H1 (cell line): ENCODE data around the gene NEK11. TPM values are rescaled to one million over a fixed set of nuclear protein-coding genes. Genes with fewer than 3 reads are reported as not detected.

Experiments used
- CTCF ChIA-PET: fragments of 300-600 bp; sonication (Branson Sonifier 250); formaldehyde crosslinking; loops from one replicate; lab custom pipeline; 2021; ENCODE audit not compliant: partially characterized antibody; lab: Charles Lee
- POLR2A ChIA-PET: fragments of 300-600 bp; sonication (Branson Sonifier 250); formaldehyde crosslinking; loops from one replicate; lab custom pipeline; 2021; ENCODE audit warnings: inconsistent platforms; ENCODE audit not compliant: partially characterized antibody; lab: Charles Lee
- DNase-seq, 2 experiments: peaks; one replicate each; pipeline versions ENCODE4 v3.0.0 to v3.0.0-alpha.2; 2010 to 2022; ENCODE audit warnings: low spot score in 2 of 2, low read depth in 1 of 2, mixed read lengths in 1 of 2
- FAIRE-seq: peaks from 2 replicates; lab custom pipeline; 2011; peaks lifted over from hg19 to GRCh38; lab: Jason Lieb, UNC
- H2AFZ ChIP-seq: 2 replicates; pipeline ENCODE4 v1.8.1; 2012; ENCODE audit warnings: low read length, inconsistent platforms
- H2AK5ac ChIP-seq: 2 replicates; pipeline ENCODE4 v1.6.1; 2013; ENCODE audit warnings: low read depth, low read length
- H2BK120ac ChIP-seq: replicated peaks from 2 replicates; pipeline ENCODE3; 2013; ENCODE audit warnings: low read depth, low read length, inconsistent platforms
- H2BK12ac ChIP-seq: 2 replicates; pipeline ENCODE4 v1.6.1; 2013; ENCODE audit warnings: low read depth, low read length
- H2BK15ac ChIP-seq: 2 replicates; pipeline ENCODE4 v1.6.1; 2013; ENCODE audit warnings: low read length
- H2BK20ac ChIP-seq: 2 replicates; pipeline ENCODE4 v1.6.1; 2013; ENCODE audit warnings: low read length
- H2BK5ac ChIP-seq: 2 replicates; pipeline ENCODE4 v1.6.1; 2013; ENCODE audit warnings: low read depth, low read length
- H3K14ac ChIP-seq: 2 replicates; pipeline ENCODE4 v1.6.1; 2013; ENCODE audit warnings: inconsistent platforms; ENCODE audit not compliant: insufficient read length
- H3K18ac ChIP-seq: 2 replicates; pipeline ENCODE4 v1.6.1; 2013; ENCODE audit warnings: low read length; ENCODE audit errors: extremely low read depth
- H3K23ac ChIP-seq: 2 replicates; pipeline ENCODE4 v1.6.1; 2013; ENCODE audit warnings: inconsistent platforms; ENCODE audit not compliant: insufficient read length
- H3K23me2 ChIP-seq: 2 replicates; pipeline ENCODE4 v1.6.1; 2013; ENCODE audit warnings: low read depth, low read length
- H3K27ac ChIP-seq: 2 replicates; pipeline ENCODE4 v1.6.1; 2011; ENCODE audit warnings: low read depth, low read length, inconsistent platforms
- H3K27me3 ChIP-seq, 4 experiments: replicated peaks in 1 of 4; 1 replicate in 1 of 4; 2 replicates in 3 of 4; pipeline versions ENCODE4 v1.6.1 to v1.8.1; 2011 to 2013; ENCODE audit warnings: low read length in 3 of 4, mild to moderate bottlenecking in 3 of 4, inconsistent platforms in 2 of 4, mixed read lengths in 2 of 4, moderate library complexity in 1 of 4; ENCODE audit not compliant: control insufficient read depth in 3 of 4, insufficient read depth in 3 of 4; ENCODE audit errors: extremely low read depth in 1 of 4
- H3K36me3 ChIP-seq, 4 experiments: 2 replicates each; pipeline versions ENCODE4 v1.6.1 to v1.8.1; 2011 to 2013; ENCODE audit warnings: mild to moderate bottlenecking in 4 of 4, low read length in 3 of 4, moderate library complexity in 2 of 4, control low read depth in 1 of 4, inconsistent platforms in 1 of 4; ENCODE audit not compliant: insufficient read depth in 4 of 4, control insufficient read depth in 2 of 4
- H3K4ac ChIP-seq: replicated peaks from 2 replicates; pipeline ENCODE3; 2013; ENCODE audit warnings: low read length, low read depth, mixed read lengths, inconsistent platforms; ENCODE audit not compliant: insufficient read length
- H3K4me1 ChIP-seq, 4 experiments: replicated peaks in 1 of 4; 1 replicate in 1 of 4; 2 replicates in 3 of 4; pipeline versions ENCODE4 v1.6.1 to v1.8.1; 2011 to 2013; ENCODE audit warnings: low read length in 3 of 4, inconsistent platforms in 2 of 4, mixed read lengths in 1 of 4; ENCODE audit not compliant: insufficient read depth in 4 of 4, control insufficient read depth in 3 of 4
- H3K4me2 ChIP-seq, 2 experiments: 2 replicates each; pipeline versions ENCODE4 v1.6.1 to v1.8.1; 2011 to 2013; ENCODE audit warnings: low read depth in 2 of 2, low read length in 2 of 2, control low read depth in 1 of 2, inconsistent platforms in 1 of 2, mild to moderate bottlenecking in 1 of 2; ENCODE audit not compliant: insufficient read depth in 1 of 2
- H3K4me3 ChIP-seq, 4 experiments: fragments of 200-600, 300-600 bp in 1 of 4; sonication (generic), shearing (Covaris generic), sonication (Bioruptor Twin) in 1 of 4; 2 replicates each; pipeline versions ENCODE4 v1.5.1 to v1.8.1; 2011 to 2016; ENCODE audit warnings: low read length in 4 of 4, low read depth in 3 of 4, control low read depth in 2 of 4, inconsistent platforms in 2 of 4, mild to moderate bottlenecking in 2 of 4, mixed read lengths in 1 of 4, moderate library complexity in 1 of 4; ENCODE audit not compliant: insufficient read depth in 2 of 4; ENCODE audit errors: extremely low read depth in 1 of 4
- H3K56ac ChIP-seq: replicated peaks from 2 replicates; pipeline ENCODE3; 2013; ENCODE audit warnings: low read depth, mild to moderate bottlenecking, mixed read lengths, low read length, inconsistent platforms; ENCODE audit not compliant: insufficient read length
- H3K79me1 ChIP-seq: 2 replicates; pipeline ENCODE4 v1.6.1; 2013; ENCODE audit warnings: low read depth, low read length, control low read depth
- H3K79me2 ChIP-seq, 2 experiments: 2 replicates each; pipeline versions ENCODE4 v1.6.1 to v1.8.1; 2012 to 2013; ENCODE audit warnings: low read length in 2 of 2, mild to moderate bottlenecking in 2 of 2, inconsistent platforms in 1 of 2; ENCODE audit not compliant: insufficient read depth in 2 of 2, control insufficient read depth in 1 of 2
- H3K9ac ChIP-seq, 4 experiments: replicated peaks in 1 of 4; 1 replicate in 1 of 4; 2 replicates in 3 of 4; pipeline versions ENCODE4 v1.6.1 to v1.8.1; 2011 to 2013; ENCODE audit warnings: low read depth in 3 of 4, low read length in 3 of 4, control low read depth in 2 of 4, mild to moderate bottlenecking in 2 of 4, moderate library complexity in 2 of 4, inconsistent platforms in 1 of 4; ENCODE audit errors: extremely low read depth in 1 of 4
- H3K9me3 ChIP-seq, 2 experiments: 2 replicates each; pipeline versions ENCODE4 v1.6.1 to v1.8.1; 2012 to 2013; ENCODE audit warnings: mild to moderate bottlenecking in 2 of 2, moderate library complexity in 2 of 2, control low read depth in 1 of 2, inconsistent platforms in 1 of 2, low read depth in 1 of 2, low read length in 1 of 2, mixed read lengths in 1 of 2; ENCODE audit not compliant: insufficient read depth in 2 of 2
- H4K20me1 ChIP-seq, 2 experiments: replicated peaks in 1 of 2; 2 replicates each; pipeline versions ENCODE3 to v1.8.1; 2011 to 2013; ENCODE audit warnings: inconsistent platforms in 2 of 2, low read length in 2 of 2, mild to moderate bottlenecking in 1 of 2; ENCODE audit not compliant: insufficient read depth in 2 of 2, control insufficient read depth in 1 of 2
- H4K5ac ChIP-seq: 2 replicates; pipeline ENCODE4 v1.6.1; 2013; ENCODE audit warnings: low read length, low read depth, mixed read lengths, inconsistent platforms; ENCODE audit not compliant: insufficient read length
- H4K8ac ChIP-seq: 2 replicates; pipeline ENCODE4 v1.8.0; 2013; ENCODE audit warnings: mild to moderate bottlenecking, moderate library complexity, low read length, inconsistent platforms; ENCODE audit not compliant: insufficient read depth; ENCODE audit errors: extremely low read depth
- H4K91ac ChIP-seq: replicated peaks from 2 replicates; pipeline ENCODE3; 2013; ENCODE audit warnings: low read length, mixed read lengths, inconsistent platforms; ENCODE audit not compliant: insufficient read length
- ASH2L ChIP-seq: fragments of 200-600, 300-600 bp; sonication (generic); IDR thresholded peaks from one replicate; pipeline ENCODE4 v1.7.1; 2017; ENCODE audit warnings: low read length
- ATF2 ChIP-seq: IDR thresholded peaks from 2 replicates; pipeline ENCODE4 v1.6.1; 2012; ENCODE audit warnings: low read length, inconsistent platforms
- E2F6 ChIP-seq: IDR thresholded peaks from 2 replicates; pipeline ENCODE4 v1.6.1; 2012; ENCODE audit warnings: inconsistent platforms
- HDAC2 ChIP-seq, 2 experiments: fragments of 300-600 bp in 1 of 2; sonication (generic) in 1 of 2; IDR thresholded peaks; 2 replicates each; pipeline ENCODE4 v1.6.1; 2011 to 2012; ENCODE audit warnings: low read depth in 2 of 2, low read length in 2 of 2, mild to moderate bottlenecking in 2 of 2, moderate library complexity in 2 of 2, borderline replicate concordance in 1 of 2, inconsistent platforms in 1 of 2
- HDAC6 ChIP-seq: IDR thresholded peaks from one replicate; pipeline ENCODE4 v1.7.1; 2012; ENCODE audit warnings: low read depth, mild to moderate bottlenecking, inconsistent platforms, low read length, moderate library complexity
- TAF1 ChIP-seq: IDR thresholded peaks from 2 replicates; pipeline ENCODE4 v1.6.1; 2011; ENCODE audit warnings: mild to moderate bottlenecking, low read depth, low read length
- WGBS, 2 experiments: shearing (Covaris generic) in 1 of 2; methylation state at CpG; one replicate each; pipeline versions ENCODE4 v1.1.6 to v1.1.7; 2013 to 2015; ENCODE audit warnings: low lambda C conversion rate in 2 of 2, mixed read lengths in 2 of 2, inconsistent platforms in 1 of 2, low coverage in 1 of 2, missing lambda C conversion rate in 1 of 2; ENCODE audit not compliant: insufficient replicate concordance in 2 of 2, insufficient coverage in 1 of 2, insufficient read length in 1 of 2; ENCODE audit errors: extremely low coverage in 1 of 2, missing lambda C conversion rate in 1 of 2; 5-methylcytosine and 5-hydroxymethylcytosine counted together
- polyA plus RNA-seq, 7 experiments: library from polyadenylated mRNA; depleted of rRNA in 3 of 7; stranded (reverse) in 5 of 7; unstranded in 2 of 7; fragments of >200 nt in 5 of 7; fragments of 200-250 nt in 2 of 7; gene quantifications; 1 replicate in 5 of 7; 2 replicates in 1 of 7; 4 replicates in 1 of 7; pipeline versions ENCODE4 v1.2.1 to v1.2.3, GENCODE V29; 2011 to 2013; ENCODE audit warnings: missing spikeins in 2 of 7, mixed read lengths in 2 of 7
- total RNA-seq: library from RNA; stranded (reverse); fragmentation: NEBNext Ultra II Directional; extraction: Animal tissue kit (Norgen Biotek cat#: 25700); gene quantifications from 2 replicates; pipeline ENCODE4 v1.2.1, GENCODE V29; 2021

The NEK11 gene
- total and polyA plus RNA-seq, 2 of the 8 experiments (the other 6 are each of a cell fraction or from before 2014, with no cell fraction given), result 0.60 TPM; not detected in 1

DNA sequence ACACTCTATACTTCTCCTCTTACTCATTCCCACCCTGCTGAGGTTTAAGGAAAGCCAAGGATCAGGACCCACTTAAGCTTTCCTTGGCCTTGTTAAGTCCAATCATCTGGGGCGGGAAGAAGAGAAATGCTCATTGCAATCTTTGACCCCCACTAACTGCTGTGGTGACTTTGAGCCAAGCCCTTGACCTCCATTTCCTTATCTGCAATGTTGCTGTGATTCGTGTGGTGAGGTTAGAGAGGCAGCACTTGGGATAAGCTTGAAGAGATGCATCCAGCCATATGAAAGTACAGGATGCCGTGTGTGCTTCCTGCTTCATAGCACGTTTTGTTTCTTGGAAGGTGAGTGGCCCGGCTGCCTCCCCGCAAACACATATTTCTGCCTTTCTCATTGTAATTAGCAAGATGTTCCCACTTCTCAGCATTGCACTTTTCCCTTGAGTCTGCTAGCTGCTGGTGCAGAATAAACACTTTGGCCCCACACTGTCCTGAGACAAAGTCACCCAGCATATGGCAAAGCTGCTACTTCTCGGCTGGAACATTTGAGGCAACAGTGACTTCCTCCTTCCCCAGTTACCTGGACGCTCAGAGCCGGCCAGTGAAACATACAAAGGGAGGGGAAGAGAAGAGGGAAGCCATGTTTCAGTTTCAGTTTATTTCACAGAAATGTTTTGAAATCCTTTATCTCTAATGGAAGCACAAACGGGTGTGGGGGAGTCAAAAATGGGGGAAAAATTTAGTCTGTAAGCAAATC, 344.4 kb downstream of the NEK11 start:
- peak overlapping the region in 1 of 4 experiments; percentile 34; a peak in 1 of 7 replicates for H3K9ac ChIP-seq
- H4K20me1 ChIP-seq, result no peaks in the 10 kb centered on the region
- no peak overlapping the region for H3K14ac ChIP-seq
- H3K23ac ChIP-seq, result no peak overlapping the region
- no peak for FAIRE-seq
- no peak overlapping the region for H3K4me2 ChIP-seq
- H2AFZ ChIP-seq, result no peak overlapping the region
- peaks cover 0 to 9% of the 10 kb centered on the region in 2 experiments; a peak in 2 of 4 replicates for H3K79me2 ChIP-seq
- no peak overlapping the region for H2AK5ac ChIP-seq
- CTCF ChIA-PET, result interaction anchor here (0.6 to 1.2 kb wide), 2 partner anchors 10 to 1357 kb away, joined by 3 read pairs; partner anchors contain the start of gene NUDT16
- no peak overlapping the region for H2BK120ac ChIP-seq
- no peak overlapping the region for H3K18ac ChIP-seq
- DNase-seq, result no peak
- H4K91ac ChIP-seq, result no peak overlapping the region
- H3K56ac ChIP-seq, result no peak overlapping the region
- no peak overlapping the region for H4K8ac ChIP-seq
- no peak overlapping the region for H3K4ac ChIP-seq
- no peaks in the 10 kb centered on the region for H3K4me1 ChIP-seq
- H3K23me2 ChIP-seq, result 0 out of 2 replicates have a peak, but pooled peaks cover 2% of the 10 kb centered on the region
- H3K79me1 ChIP-seq, result peaks cover 4% of the 10 kb centered on the region
- peaks cover 0 to 6% (median 3%) of the 10 kb centered on the region in 4 experiments; a peak in 4 of 8 replicates for H3K36me3 ChIP-seq
- H3K9me3 ChIP-seq, result peaks cover 7 to 9% of the 10 kb centered on the region in 2 experiments; a peak in 2 of 4 replicates
- H3K27me3 ChIP-seq, result no peaks in the 10 kb centered on the region
- no peak overlapping the region for H4K5ac ChIP-seq
- no peak overlapping the region for H3K27ac ChIP-seq
- no peak overlapping the region for H2BK5ac ChIP-seq
- POLR2A ChIA-PET, result interaction anchor here (0.5 to 2.7 kb wide), 8 partner anchors 9 to 1011 kb away, joined by 3 to 7 read pairs (median 4); partner anchors contain the start of genes ASTE1, NEK11 and NUDT16
- H3K4me3 ChIP-seq, result no peak overlapping the region
- H2BK15ac ChIP-seq, result no peak overlapping the region
- no peak overlapping the region for H2BK12ac ChIP-seq
- H2BK20ac ChIP-seq, result no peak overlapping the region
- WGBS, 2 experiments, result 90% methylated on average over 10 of the region's 10 CpGs; no CpG with 5 or more reads in 1 of the 2 experiments
- TF ChIP-seq ATF2 (no peak), TAF1 (no peak), E2F6 (no peak), ASH2L (no peak), HDAC6 (no peak), HDAC2 (IDR thresholded peaks at IDR 0.05; ENCODE audit: borderline replicate concordance in 1 of 2, low read depth in 2 of 2, low read length in 2 of 2) (no peak)
